Activated gamma-delta T cell treated with Interleukin-2 at 50 U/mL for 16 hours (primary cell): ENCODE results near the gene LYL1.

Experiments used
- DNase-seq: peaks from one replicate; pipeline ENCODE4 v3.0.0-alpha.2; 2020

LYL1 gene

DNA sequence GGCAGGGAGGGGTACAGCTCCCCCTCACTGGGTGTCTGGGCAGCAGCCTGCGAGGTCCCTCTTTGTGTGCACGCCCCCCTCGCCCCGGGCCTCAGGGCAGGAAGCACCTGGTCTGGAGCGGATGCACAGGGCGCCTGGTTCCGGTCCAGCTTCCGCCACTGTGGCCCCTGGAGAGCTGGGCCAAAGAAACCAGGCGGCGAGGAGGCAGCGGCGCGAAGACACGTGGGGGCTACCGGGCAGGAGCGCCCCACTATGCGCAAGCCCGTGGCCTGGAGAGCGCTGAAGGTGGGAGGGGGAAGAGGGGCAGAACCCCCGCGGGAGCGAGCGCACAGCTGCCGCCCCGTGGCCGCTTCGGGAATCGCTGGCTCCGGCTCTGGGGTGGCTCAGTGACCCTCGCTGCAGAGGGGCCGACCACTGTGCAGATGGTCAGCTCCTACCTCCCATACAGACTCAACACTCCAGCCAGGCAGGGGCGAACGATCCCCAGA, 1.7 kb upstream of the LYL1 start:
- DNase-seq: peak; percentile 65

DNA sequence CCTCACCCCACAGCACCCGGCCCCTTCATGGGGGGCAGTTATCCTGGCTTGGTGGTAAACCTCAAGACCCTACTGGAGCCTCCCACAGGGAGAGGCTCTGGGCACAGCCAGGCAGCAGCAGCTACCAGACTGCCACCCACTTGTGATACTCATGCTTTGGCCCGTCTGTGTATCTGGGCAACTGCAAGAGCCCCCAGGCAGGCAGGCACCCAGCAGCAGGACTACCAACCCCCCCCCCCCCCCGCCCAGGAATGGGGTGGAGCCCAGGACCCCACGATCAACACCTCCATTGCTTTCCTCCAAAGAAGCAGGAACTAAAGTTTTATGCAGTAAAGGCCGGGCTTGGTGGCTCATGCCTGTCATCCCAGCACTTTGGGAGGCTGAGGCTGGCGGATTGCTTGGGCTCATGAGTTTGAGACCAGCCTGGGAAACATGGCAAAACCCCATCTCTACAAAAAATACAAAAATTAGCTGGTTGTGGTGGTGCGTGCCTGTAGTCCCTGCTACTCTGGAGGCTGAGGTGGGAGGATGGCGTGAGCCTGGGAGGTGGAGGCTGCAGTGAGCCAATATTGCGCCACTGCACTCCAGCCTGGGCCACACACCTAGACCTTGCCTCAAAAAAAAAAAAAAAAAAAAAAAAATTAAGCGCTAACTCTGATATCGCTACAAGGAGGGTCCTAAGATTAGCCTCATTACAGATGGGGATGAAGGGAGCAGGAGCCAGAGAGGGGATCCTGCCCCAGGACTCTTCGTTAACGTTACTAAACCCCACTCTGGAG, 1.1 kb upstream of the LYL1 start:
- no peak for DNase-seq

DNA sequence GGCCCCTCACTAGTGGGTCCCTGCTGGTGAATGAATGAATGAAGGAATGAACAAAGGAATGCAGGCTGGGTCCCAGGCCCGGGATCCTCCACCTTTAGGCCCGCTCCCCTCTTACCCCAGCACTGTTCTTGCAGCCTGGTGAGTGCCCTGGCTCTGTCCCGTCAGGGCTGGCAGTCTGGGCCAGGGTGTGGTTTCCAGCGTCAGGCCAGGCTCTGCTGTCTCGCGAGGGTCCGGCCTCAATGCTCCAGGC, 317 bp downstream of the LYL1 start:
- DNase-seq: no peak

- no peak for DNase-seq
Observed at GRCh38 chr19:13101590-13102415, 855 bp downstream of the LYL1 start.

- DNase-seq: no peak
Observed at GRCh38 chr19:13100841-13101589, 1.6 kb downstream of the LYL1 start.

DNA sequence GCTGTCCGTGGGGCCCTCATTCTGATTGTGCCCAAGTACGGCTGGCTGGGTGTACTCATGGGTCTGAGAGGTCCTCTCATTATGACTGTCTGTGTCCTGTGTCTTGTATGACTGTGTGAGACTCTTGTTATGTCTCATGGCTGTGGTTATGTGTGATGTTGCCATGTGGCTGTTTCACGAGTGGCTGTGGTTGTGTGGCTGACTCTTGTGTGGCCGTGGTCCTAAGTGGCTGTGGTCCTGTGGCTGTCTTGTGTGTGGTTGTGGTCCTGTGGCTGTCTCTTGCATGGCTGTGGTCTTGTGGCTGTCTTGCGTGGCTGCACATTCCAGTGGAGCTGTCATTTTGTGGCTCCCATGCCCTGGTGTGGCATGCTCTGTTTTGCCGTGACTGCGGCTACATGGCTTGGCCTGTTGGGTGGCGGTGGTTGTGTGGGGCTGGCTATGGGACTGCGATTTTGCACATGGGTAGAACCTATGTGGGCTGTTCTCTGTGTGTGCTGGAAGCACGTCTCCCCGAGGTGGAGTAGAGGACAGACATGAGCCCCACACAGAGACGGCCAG, 2.5 kb downstream of the LYL1 start:
- peak; percentile 67 for DNase-seq

DNA sequence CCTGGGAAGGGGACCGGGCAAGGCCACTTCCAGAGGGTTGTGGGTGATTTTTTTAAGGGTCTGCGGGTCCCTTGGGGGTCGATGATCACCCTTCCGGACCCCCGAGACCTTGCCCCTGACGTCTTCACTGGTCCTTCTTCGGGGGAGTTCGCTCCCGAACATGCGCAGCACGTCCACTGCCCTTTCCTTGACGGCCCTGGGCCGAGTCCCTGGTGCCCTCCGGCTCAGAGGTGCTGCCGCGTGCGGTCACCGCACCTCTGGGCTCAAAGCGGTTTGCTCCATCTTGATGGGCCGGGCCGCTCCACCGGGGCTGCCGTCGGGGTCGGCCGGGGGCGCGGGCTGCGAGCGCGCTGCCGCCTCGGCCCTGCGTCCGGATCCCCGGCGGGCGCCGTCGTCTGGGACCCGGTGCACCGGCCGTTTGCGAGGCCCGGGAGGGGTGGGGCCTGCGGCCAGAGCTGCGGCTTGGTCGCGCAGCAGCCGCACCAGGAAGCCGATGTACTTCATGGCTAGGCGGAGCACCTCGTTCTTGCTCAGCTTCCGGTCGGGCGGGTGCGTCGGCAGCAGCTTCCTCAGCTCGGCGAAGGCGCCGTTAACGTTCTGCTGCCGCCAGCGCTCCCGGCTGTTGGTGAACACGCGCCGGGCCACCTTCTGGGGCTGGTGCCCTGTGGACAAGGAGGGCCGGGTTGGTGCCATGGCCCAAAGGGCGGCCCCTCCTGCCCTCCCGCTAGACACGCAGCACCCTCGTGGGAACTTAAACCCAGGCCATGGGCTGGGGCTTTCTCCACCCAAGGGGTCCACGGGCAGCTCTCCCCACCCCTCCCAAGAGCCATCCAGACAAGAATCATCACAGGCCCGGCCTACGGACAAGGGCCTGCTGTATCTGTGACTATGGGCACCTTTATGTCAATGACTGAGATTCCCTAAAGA, 3.3 kb downstream of the LYL1 start:
- DNase-seq: peak; percentile 78

DNA sequence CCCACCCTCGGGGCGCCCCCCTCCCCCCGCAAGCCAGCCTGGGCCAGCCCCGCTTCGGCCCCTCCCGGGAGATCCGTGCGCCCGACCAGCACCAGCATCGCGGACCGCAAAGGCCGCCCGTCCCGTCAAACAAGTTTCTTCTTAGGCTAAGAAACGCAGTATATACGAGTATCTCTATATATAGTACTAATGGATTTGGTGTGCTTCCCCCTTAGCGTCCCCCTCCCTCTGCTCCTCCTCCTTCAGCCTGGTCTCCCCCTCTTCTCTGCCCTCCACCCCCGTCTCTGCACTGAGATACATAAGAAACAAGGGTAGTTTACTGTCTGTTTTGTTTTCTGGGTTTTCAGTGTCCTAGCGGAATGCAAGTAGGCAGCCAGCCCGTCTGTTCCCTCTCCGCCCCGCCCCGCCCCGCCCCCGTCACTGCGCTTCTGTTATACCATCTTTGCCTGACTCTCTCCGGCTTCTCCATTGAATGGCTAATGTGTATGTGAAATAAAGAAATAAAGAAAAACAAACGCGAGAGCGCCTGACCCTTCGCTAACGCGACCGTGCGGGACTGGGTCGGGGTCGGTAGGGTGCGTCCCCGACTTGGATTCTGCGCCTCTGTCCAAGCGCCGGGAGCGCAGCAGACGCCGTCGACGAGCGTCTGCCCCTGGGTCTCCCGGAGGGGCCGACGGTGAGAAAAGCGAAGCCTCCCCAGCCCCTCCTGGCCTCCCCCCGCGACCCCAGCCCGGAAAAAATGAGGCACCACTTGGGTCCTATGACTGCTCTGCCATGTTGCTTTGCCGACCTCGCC, 4.2 kb downstream of the LYL1 start:
- DNase-seq: no peak

GRCh38 chr19:13097463-13098258, 5.0 kb downstream of the LYL1 start:
- no peak for DNase-seq

DNA sequence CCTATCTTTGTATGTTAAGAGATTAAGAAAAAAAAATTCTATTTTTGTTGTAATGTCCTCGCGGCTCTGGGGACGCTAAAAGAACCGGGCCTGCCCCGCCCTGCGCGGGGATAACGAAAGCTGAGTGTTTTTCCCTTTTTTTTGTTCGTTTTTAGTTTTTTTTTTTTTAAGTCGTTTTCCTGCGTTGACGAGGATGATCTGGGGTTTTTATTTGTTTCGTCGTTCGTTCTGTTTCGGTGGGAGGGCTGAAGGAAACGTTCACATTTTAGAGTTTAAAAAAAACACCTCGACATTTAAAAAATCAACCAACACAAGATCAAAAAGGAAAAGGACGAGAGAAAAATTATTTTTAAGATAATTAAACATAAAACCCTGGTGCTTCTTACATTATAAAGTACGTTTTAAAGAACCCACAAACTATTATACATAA, 5.6 kb downstream of the LYL1 start:
- DNase-seq: no peak

DNA sequence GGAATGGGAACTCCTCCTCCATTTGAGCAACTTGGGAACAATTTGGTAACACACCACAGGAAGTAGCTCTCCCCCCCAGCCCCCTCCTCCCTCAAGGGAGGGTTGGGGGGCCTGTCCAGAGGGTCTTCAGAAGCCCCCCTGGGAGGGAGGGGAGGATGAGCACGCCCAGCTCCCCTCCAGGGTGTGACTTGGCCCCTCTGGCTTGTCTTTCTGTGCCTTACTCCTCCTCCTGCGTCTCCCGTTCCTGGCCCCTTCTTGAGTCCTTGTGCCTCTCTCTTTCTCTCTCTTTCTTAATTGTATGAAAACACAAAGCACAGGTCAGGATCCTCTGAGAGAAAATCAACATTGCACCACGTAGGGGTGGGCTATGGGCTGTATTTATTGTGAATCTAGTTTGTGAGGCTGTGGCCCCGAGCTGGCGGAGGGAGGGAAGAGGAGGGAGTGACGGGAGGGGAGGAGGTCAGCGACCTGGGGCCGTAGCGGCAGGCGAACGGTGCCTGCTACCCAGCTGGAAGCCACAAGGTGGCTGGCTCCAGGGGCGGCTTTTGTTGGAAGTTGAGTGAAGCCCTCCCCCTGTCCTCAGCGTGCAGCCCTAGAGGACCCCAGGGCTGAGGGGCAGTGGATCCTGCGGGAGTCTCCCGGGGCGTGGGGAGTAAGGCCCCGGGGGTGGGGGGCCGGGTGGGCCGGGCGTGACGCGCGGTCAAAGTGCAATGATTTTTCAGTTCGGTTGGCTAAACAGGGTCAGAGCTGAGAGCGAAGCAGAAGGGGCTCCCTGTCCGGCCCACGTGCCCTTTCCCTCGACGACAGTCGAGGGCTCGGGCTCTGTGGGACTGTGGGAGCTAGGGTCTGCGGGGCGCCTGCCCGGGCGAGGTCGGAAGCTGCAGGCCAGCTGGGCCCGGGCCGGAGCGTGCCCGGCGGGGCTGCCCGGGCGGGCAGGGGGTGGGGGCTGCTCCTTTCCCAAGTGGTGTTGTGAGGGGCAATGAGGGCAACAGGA, 6.4 kb downstream of the LYL1 start:
- DNase-seq: no peak

- no peak for DNase-seq
Observed at GRCh38 chr19:13095393-13095784, 7.3 kb downstream of the LYL1 start.

GRCh38 chr19:13094771-13095392, 7.8 kb downstream of the LYL1 start:
- no peak for DNase-seq

- DNase-seq: no peak
Observed at GRCh38 chr19:13094106-13094504, 8.6 kb downstream of the LYL1 start.

GRCh38 chr19:13093407-13094105, 9.1 kb downstream of the LYL1 start:
- DNase-seq: peak; percentile 79

- DNase-seq: no peak
Observed at GRCh38 chr19:13092606-13093235, 9.9 kb downstream of the LYL1 start.

DNA sequence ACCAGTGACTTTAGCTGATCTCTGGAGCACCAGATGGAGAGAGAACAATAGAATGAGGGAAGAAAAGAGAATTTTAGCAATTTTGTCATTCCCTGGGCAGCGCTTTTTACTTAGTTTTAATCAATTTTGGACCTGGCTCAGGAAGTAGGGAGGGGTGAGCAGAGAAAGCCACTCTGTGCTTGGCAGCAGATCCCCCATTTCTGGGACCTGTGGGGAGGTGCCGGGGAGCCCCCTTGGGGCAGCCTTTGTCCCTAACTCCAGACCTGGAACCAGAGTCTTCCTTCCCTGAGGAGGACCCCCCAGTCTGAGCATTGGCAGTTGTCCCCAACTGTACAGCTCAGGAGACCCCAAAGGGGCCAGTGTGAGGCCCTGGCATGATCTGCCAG, 10.5 kb downstream of the LYL1 start:
- DNase-seq: no peak
